Measurements from ENCODE around the gene BOLA3.
A peak's percentile ranks its signal among the peaks of the same experiment; 100 is the strongest.

The BOLA3 gene

GRCh38 chr2:74104839-74105238, 42.9 kb downstream of the BOLA3 start:
- Mint-ChIP-seq H3K4me3 (no peak overlapping the region), H3K27ac (peak overlapping the region in 1 of 2 donors; percentile 65), H3K4me1 (ENCODE audit: low read depth in 2 of 2) (peaks cover 0 to 3% of the 10 kb centered on the region in 2 donors), H3K9me3 (no peaks in the 10 kb centered on the region), H3K27me3 (no peaks in the 10 kb centered on the region), H3K36me3 (ENCODE audit: insufficient read depth) (peaks cover 10% of the 10 kb centered on the region)
- DNase-seq (no peak), ATAC-seq (replicated peaks) (no peak)

GRCh38 chr2:74103763-74104162, 43.9 kb downstream of the BOLA3 start:
- Mint-ChIP-seq H3K27me3 (no peaks in the 10 kb centered on the region), H3K36me3 (ENCODE audit: insufficient read depth) (peaks cover 13% of the 10 kb centered on the region), H3K27ac (no peak overlapping the region), H3K4me1 (ENCODE audit: low read depth in 2 of 2) (peaks cover 0 to 3% of the 10 kb centered on the region in 2 donors), H3K4me3 (no peak overlapping the region), H3K9me3 (no peaks in the 10 kb centered on the region)
- ATAC-seq (replicated peaks): no peak
- DNase-seq: no peak

DNA sequence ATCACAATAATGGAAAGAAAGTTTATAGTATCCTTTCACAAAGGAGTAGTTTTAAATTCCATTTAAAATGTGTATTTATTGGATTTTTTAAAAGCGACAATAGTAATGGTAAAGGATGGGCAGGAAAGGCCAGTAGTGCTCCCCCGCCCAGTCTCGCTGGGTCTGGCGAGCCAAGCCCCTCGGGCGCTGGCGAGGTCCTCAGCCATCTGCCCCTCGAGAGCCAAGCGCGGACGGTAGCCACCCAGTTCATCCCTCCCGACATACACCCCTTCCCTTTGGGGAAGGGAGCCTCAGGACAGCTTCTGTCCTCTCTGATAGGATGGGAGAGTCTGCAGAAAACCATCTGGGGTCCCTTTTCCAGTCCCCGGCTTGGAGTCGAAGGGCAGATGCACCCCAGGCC, 45.2 kb downstream of the BOLA3 start:
- Mint-ChIP-seq H3K9me3 (no peaks in the 10 kb centered on the region), H3K27me3 (no peaks in the 10 kb centered on the region), H3K27ac (peak overlapping the region; percentile 44 to 65), H3K4me3 (no peak overlapping the region), H3K36me3 (ENCODE audit: insufficient read depth) (peaks cover 13% of the 10 kb centered on the region), H3K4me1 (ENCODE audit: low read depth in 2 of 2) (peaks cover 0 to 3% of the 10 kb centered on the region in 2 donors)
- no peak for ATAC-seq (replicated peaks)
- no peak for DNase-seq

GRCh38 chr2:74101574-74102300, 46.0 kb downstream of the BOLA3 start:
- H3K4me3 Mint-ChIP-seq: no peak overlapping the region
- ATAC-seq (replicated peaks) (no peak), DNase-seq (no peak)
- H3K36me3 Mint-ChIP-seq (ENCODE audit: insufficient read depth): peaks cover 16% of the 10 kb centered on the region
- H3K4me1 Mint-ChIP-seq (ENCODE audit: low read depth in 2 of 2): peaks cover 0 to 3% of the 10 kb centered on the region in 2 donors
- peak overlapping the region in 1 of 2 donors; percentile 65 for H3K27ac Mint-ChIP-seq
- H3K9me3 Mint-ChIP-seq: no peaks in the 10 kb centered on the region
- no peaks in the 10 kb centered on the region for H3K27me3 Mint-ChIP-seq

DNA sequence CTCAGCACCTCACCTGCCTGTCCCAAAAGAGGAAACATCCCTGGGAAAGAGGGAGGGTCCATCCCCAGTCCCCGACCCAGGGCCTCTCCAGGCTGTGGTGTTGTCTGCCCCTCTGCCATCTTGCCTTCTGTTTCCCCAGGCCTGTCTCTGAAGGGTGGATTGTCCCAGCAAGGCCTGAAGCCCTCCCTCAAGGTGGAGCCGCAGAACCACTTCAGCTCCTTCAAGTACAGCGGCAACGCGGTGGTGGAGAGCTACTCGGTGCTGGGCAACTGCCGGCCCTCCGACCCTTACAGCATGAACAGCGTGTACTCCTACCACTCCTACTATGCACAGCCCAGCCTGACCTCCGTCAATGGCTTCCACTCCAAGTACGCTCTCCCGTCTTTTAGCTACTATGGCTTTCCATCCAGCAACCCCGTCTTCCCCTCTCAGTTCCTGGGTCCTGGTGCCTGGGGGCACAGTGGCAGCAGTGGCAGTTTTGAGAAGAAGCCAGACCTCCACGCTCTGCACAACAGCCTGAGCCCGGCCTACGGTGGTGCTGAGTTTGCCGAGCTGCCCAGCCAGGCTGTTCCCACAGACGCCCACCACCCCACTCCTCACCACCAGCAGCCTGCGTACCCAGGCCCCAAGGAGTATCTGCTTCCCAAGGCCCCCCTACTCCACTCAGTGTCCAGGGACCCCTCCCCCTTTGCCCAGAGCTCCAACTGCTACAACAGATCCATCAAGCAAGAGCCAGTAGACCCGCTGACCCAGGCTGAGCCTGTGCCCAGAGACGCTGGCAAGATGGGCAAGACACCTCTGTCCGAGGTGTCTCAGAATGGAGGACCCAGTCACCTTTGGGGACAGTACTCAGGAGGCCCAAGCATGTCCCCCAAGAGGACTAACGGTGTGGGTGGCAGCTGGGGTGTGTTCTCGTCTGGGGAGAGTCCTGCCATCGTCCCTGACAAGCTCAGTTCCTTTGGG, 47.2 kb downstream of the BOLA3 start:
- Mint-ChIP-seq H3K4me3 (no peak overlapping the region), H3K27me3 (no peaks in the 10 kb centered on the region), H3K36me3 (ENCODE audit: insufficient read depth) (peaks cover 24% of the 10 kb centered on the region), H3K4me1 (ENCODE audit: low read depth in 2 of 2) (peaks cover 0 to 3% of the 10 kb centered on the region in 2 donors), H3K9me3 (no peaks in the 10 kb centered on the region), H3K27ac (peak overlapping the region in 1 of 2 donors; percentile 22)
- ATAC-seq (replicated peaks) (no peak), DNase-seq (no peak)

DNA sequence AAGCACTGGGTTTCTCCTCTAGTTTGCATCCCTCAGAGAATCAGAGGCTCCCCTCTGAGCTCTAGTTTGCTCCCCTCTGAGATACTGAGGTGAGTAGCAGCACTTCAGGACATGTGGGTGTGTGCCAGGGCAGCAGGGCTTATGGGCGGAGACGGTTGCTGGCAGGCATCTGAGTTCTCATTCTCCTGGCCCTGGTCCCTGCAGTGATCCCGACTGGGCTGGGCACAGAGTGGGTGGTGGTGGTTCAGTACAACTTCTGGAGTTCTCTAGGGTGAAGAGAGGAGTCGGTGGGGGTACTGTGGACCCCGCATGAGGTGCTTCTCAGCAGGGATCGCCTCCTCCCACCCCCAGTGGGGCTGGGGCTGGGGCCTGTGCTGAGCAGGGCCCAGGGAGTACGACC, 47.9 kb downstream of the BOLA3 start:
- Mint-ChIP-seq H3K4me3 (no peak overlapping the region), H3K36me3 (ENCODE audit: insufficient read depth) (peaks cover 24% of the 10 kb centered on the region), H3K27me3 (no peaks in the 10 kb centered on the region), H3K9me3 (no peaks in the 10 kb centered on the region), H3K27ac (peak overlapping the region in 1 of 2 donors; percentile 22), H3K4me1 (ENCODE audit: low read depth in 2 of 2) (peaks cover 0 to 3% of the 10 kb centered on the region in 2 donors)
- no peak for DNase-seq
- ATAC-seq (replicated peaks): no peak

DNA sequence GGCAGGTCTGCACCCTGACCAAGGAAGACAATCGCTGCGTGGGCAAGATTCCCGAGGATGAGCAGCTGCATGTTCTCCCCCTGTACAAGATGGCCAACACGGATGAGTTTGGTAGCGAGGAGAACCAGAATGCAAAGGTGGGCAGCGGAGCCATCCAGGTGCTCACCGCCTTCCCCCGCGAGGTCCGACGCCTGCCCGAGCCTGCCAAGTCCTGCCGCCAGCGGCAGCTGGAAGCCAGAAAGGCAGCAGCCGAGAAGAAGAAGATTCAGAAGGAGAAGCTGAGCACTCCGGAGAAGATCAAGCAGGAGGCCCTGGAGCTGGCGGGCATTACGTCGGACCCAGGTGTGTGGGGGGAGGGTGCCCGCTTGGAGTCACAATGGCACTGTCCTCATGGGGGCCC, 48.4 kb downstream of the BOLA3 start:
- Mint-ChIP-seq H3K27me3 (no peaks in the 10 kb centered on the region), H3K4me3 (no peak overlapping the region), H3K4me1 (ENCODE audit: low read depth in 2 of 2) (peaks cover 0 to 3% of the 10 kb centered on the region in 2 donors), H3K27ac (peak overlapping the region in 1 of 2 donors; percentile 31), H3K9me3 (no peaks in the 10 kb centered on the region), H3K36me3 (ENCODE audit: insufficient read depth) (peaks cover 25% of the 10 kb centered on the region)
- DNase-seq (no peak), ATAC-seq (replicated peaks) (no peak)

- DNase-seq: no peak
These were observed 50.1 kb downstream of the BOLA3 start for GRCh38 chr2:74097574-74097973.

GRCh38 chr2:74096052-74096451, 51.7 kb downstream of the BOLA3 start:
- Mint-ChIP-seq H3K4me1 (ENCODE audit: low read depth in 2 of 2) (peaks cover 0 to 3% of the 10 kb centered on the region in 2 donors), H3K36me3 (ENCODE audit: insufficient read depth) (peaks cover 47% of the 10 kb centered on the region), H3K27ac (peak overlapping the region in 1 of 2 donors; percentile 52), H3K4me3 (no peak overlapping the region), H3K9me3 (no peaks in the 10 kb centered on the region), H3K27me3 (no peaks in the 10 kb centered on the region)
- ATAC-seq (replicated peaks) (no peak), DNase-seq (no peak)

More at GRCh38 chr2:74097574-74097973, 50.1 kb downstream of the BOLA3 start:
- Mint-ChIP-seq H3K4me3 (no peak overlapping the region), H3K9me3 (no peaks in the 10 kb centered on the region), H3K27me3 (no peaks in the 10 kb centered on the region), H3K27ac (no peak overlapping the region), H3K4me1 (ENCODE audit: low read depth in 2 of 2) (peaks cover 0 to 3% of the 10 kb centered on the region in 2 donors), H3K36me3 (ENCODE audit: insufficient read depth) (peaks cover 38% of the 10 kb centered on the region)
- ATAC-seq (replicated peaks): no peak

GRCh38 chr2:74095632-74096031, 52.1 kb downstream of the BOLA3 start:
- H3K27me3 Mint-ChIP-seq: no peaks in the 10 kb centered on the region
- peaks cover 0 to 1% of the 10 kb centered on the region in 2 donors for H3K4me1 Mint-ChIP-seq (ENCODE audit: low read depth in 2 of 2)
- ATAC-seq (replicated peaks) (no peak), DNase-seq (no peak)
- peak overlapping the region in 1 of 2 donors; percentile 52 for H3K27ac Mint-ChIP-seq
- H3K36me3 Mint-ChIP-seq (ENCODE audit: insufficient read depth): peaks cover 43% of the 10 kb centered on the region
- no peak overlapping the region for H3K4me3 Mint-ChIP-seq
- H3K9me3 Mint-ChIP-seq: no peaks in the 10 kb centered on the region

DNA sequence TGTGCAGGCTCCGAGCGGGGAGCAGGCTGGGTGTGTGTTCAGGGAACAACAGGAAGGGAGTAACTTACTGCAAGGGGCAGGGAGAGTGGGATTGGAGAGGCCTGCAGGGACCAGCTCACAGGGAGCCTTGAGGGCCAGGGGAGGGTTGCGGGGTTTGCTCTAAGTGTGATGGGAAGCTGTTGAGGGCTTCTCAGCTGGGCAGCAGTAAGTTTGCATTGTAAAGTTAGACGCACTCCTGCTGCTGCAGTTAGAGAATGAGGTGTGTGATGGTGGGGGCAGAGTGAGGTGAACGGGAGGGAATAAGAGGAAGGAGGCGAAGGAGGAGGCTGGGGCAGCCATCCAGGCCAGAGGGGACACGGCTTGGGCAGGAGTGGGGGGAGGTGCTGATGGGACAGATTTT, 53.4 kb downstream of the BOLA3 start:
- Mint-ChIP-seq H3K4me1 (ENCODE audit: low read depth in 2 of 2) (no peaks in the 10 kb centered on the region), H3K27me3 (no peaks in the 10 kb centered on the region), H3K9me3 (no peaks in the 10 kb centered on the region), H3K4me3 (no peak overlapping the region), H3K36me3 (ENCODE audit: insufficient read depth) (peaks cover 41% of the 10 kb centered on the region), H3K27ac (peak overlapping the region in 1 of 2 donors; percentile 52)
- DNase-seq (no peak), ATAC-seq (replicated peaks) (no peak)

DNA sequence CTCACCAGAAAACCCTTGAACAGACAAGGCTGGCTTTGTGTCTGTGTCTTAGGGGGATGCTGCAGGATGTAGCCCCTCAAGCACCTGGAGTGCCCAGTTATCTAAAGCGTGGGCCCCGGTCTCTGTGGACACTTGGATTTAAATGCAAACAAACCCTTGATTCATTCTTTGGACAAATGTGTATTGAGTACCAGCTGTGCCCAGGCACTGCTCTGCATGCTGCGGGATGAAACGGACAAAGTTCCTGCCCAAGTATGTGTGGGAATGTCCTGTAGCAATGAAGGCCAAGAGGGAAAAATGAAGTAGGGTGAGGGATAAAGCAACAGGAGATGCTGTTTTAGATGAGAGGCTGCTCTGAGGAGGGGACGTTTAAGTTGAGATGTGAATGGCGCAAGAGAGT, 53.9 kb downstream of the BOLA3 start:
- no peak for ATAC-seq (replicated peaks)
- Mint-ChIP-seq H3K9me3 (no peaks in the 10 kb centered on the region), H3K27ac (no peak overlapping the region), H3K4me3 (no peak overlapping the region), H3K4me1 (ENCODE audit: low read depth in 2 of 2) (peaks cover 0 to 3% of the 10 kb centered on the region in 2 donors), H3K36me3 (ENCODE audit: insufficient read depth) (peaks cover 41% of the 10 kb centered on the region), H3K27me3 (no peaks in the 10 kb centered on the region)
- DNase-seq: no peak

DNA sequence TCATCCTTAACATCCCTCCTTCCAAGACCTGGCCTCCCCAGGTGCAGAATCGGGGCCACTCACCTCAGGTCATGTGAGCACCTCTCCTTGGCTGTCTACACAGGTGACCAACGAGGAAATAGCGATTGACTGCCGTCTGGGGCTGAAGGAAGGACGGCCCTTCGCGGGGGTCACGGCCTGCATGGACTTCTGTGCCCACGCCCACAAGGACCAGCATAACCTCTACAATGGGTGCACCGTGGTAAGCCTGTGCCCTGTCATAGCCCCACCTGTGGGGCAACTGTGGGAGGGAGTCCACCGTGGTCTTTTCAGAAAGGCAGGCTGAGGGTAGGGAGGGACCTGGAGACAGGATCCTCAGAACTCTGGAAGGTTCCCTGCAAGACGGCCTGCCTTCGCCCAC, 54.3 kb downstream of the BOLA3 start:
- Mint-ChIP-seq H3K4me1 (ENCODE audit: low read depth in 2 of 2) (peaks cover 0 to 3% of the 10 kb centered on the region in 2 donors), H3K9me3 (no peaks in the 10 kb centered on the region), H3K36me3 (ENCODE audit: insufficient read depth) (peaks cover 41% of the 10 kb centered on the region), H3K4me3 (no peak overlapping the region), H3K27ac (no peak overlapping the region), H3K27me3 (no peaks in the 10 kb centered on the region)
- DNase-seq (no peak), ATAC-seq (replicated peaks) (no peak)
